Trophoblast cell (in vitro differentiated cells and primary cell): ENCODE measurements around the gene LPP.

ENCODE experiments used
- DNase-seq, 2 donors: peaks; one replicate each; pipeline ENCODE4 v3.0.0-alpha.2; 2016
- H2AFZ ChIP-seq: 2 replicates; pipeline ENCODE4 v1.6.1; 2013; ENCODE audit warnings: low read length, moderate library complexity, mild to moderate bottlenecking; ENCODE audit not compliant: insufficient read depth, poor library complexity
- H2AK5ac ChIP-seq: 2 replicates; pipeline ENCODE4 v1.6.1; 2013; ENCODE audit warnings: mild to moderate bottlenecking, low read length
- H2BK120ac ChIP-seq: 2 replicates; pipeline ENCODE4 v1.6.1; 2013; ENCODE audit warnings: low read length, mild to moderate bottlenecking, moderate library complexity; ENCODE audit not compliant: insufficient read depth, poor library complexity
- H2BK12ac ChIP-seq: 2 replicates; pipeline ENCODE4 v1.6.1; 2013; ENCODE audit warnings: mild to moderate bottlenecking, low read length, moderate library complexity
- H2BK5ac ChIP-seq: 2 replicates; pipeline ENCODE4 v1.6.1; 2013; ENCODE audit warnings: low read length, low read depth, moderate library complexity, mild to moderate bottlenecking; ENCODE audit not compliant: poor library complexity
- H3K14ac ChIP-seq: 2 replicates; pipeline ENCODE4 v1.6.1; 2013; ENCODE audit warnings: mild to moderate bottlenecking, low read length
- H3K18ac ChIP-seq: 2 replicates; pipeline ENCODE4 v1.6.1; 2013; ENCODE audit warnings: mild to moderate bottlenecking, low read length
- H3K23ac ChIP-seq: 2 replicates; pipeline ENCODE4 v1.6.1; 2013; ENCODE audit warnings: low read length
- H3K27ac ChIP-seq: 2 replicates; pipeline ENCODE4 v1.5.1; 2013; ENCODE audit warnings: low read depth, mild to moderate bottlenecking, inconsistent platforms, low read length, moderate library complexity
- H3K27me3 ChIP-seq: 2 replicates; pipeline ENCODE4 v1.6.1; 2013; ENCODE audit warnings: inconsistent platforms, mild to moderate bottlenecking, low read length, moderate library complexity; ENCODE audit not compliant: insufficient read depth
- H3K36me3 ChIP-seq, 2 experiments: 1 replicate in 1 of 2; 2 replicates in 1 of 2; pipeline ENCODE4 v1.6.1; 2013; ENCODE audit warnings: low read length in 2 of 2, mild to moderate bottlenecking in 2 of 2, moderate library complexity in 1 of 2; ENCODE audit not compliant: insufficient read depth in 2 of 2, control insufficient read depth in 1 of 2
- H3K4ac ChIP-seq: 2 replicates; pipeline ENCODE4 v1.6.1; 2013; ENCODE audit warnings: low read depth, mild to moderate bottlenecking, low read length, moderate library complexity
- H3K4me1 ChIP-seq, 2 experiments: 1 replicate in 1 of 2; 2 replicates in 1 of 2; pipeline ENCODE4 v1.6.1; 2013; ENCODE audit warnings: low read length in 2 of 2, mild to moderate bottlenecking in 2 of 2, moderate library complexity in 1 of 2; ENCODE audit not compliant: insufficient read depth in 2 of 2, control insufficient read depth in 1 of 2
- H3K4me2 ChIP-seq: 2 replicates; pipeline ENCODE4 v1.6.1; 2013; ENCODE audit warnings: inconsistent platforms, mild to moderate bottlenecking, low read length, moderate library complexity
- H3K4me3 ChIP-seq: 2 replicates; pipeline ENCODE4 v1.5.1; 2013; ENCODE audit warnings: mild to moderate bottlenecking, low read depth, low read length, inconsistent platforms
- H3K79me1 ChIP-seq: one replicate; pipeline ENCODE4 v1.6.1; 2013; ENCODE audit warnings: low read length
- H3K79me2 ChIP-seq: 2 replicates; pipeline ENCODE4 v1.6.1; 2013; ENCODE audit warnings: low read length, mild to moderate bottlenecking; ENCODE audit not compliant: control insufficient read depth, insufficient read depth, poor library complexity
- H3K9ac ChIP-seq: 2 replicates; pipeline ENCODE4 v1.6.1; 2013; ENCODE audit warnings: mild to moderate bottlenecking, low read length
- H3K9me3 ChIP-seq: 2 replicates; pipeline ENCODE4 v1.6.1; 2013; ENCODE audit warnings: low read depth, mild to moderate bottlenecking, control low read depth, inconsistent platforms, low read length; ENCODE audit not compliant: insufficient read depth
- H4K12ac ChIP-seq: 2 replicates; pipeline ENCODE4 v1.6.1; 2013; ENCODE audit warnings: low read depth, mild to moderate bottlenecking, low read length, moderate library complexity
- H4K8ac ChIP-seq: 2 replicates; pipeline ENCODE4 v1.6.1; 2013; ENCODE audit warnings: low read depth, mild to moderate bottlenecking, low read length, moderate library complexity
- H4K91ac ChIP-seq: one replicate; pipeline ENCODE4 v1.6.1; 2013; ENCODE audit warnings: low read depth, mild to moderate bottlenecking, low read length, moderate library complexity
- WGBS: extraction: QIAGEN DNeasy Blood & Tissue Kit; methylation state at CpG from one replicate; pipeline ENCODE4 v1.1.7; 2013; ENCODE audit warnings: missing lambda C conversion rate; ENCODE audit not compliant: insufficient read length, insufficient coverage; ENCODE audit errors: extremely low coverage; 5-methylcytosine and 5-hydroxymethylcytosine counted together

Gene LPP

DNA sequence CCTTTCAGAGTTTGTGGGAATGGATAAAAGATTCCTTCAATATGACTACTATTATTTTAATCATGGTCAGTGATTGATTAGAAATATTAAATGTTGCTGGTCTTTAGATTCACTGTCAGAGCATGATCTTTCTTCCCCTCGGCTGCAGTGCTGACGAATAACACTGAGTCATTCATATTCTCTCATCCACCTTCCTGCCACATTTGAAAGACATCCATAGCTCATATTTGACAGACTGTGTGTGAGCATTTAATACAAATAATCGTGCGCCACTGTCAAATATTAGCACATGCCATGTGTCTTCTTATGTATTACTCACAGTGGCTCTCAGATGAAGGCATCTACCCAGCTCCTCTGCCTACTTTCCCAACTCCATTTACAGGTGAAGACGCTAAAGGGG is 541.3 kb downstream of the LPP start:
- H4K91ac ChIP-seq = no peak overlapping the region
- H4K8ac ChIP-seq = no peak overlapping the region
- no peak overlapping the region for H3K18ac ChIP-seq
- H3K27me3 ChIP-seq = no peaks in the 10 kb centered on the region
- no peak overlapping the region for H3K9ac ChIP-seq
- no peak overlapping the region for H3K23ac ChIP-seq
- H3K9me3 ChIP-seq = no peaks in the 10 kb centered on the region
- H3K4me2 ChIP-seq = no peak overlapping the region
- no CpG with 5 or more reads among the region's 5 CpGs for WGBS
- no peaks in the 10 kb centered on the region for H3K36me3 ChIP-seq
- no peak overlapping the region for H3K4ac ChIP-seq
- no peaks in the 10 kb centered on the region for H3K79me1 ChIP-seq
- peaks cover 0 to 3% of the 10 kb centered on the region in 2 experiments for H3K4me1 ChIP-seq
- no peak overlapping the region for H2AFZ ChIP-seq
- DNase-seq = no peak
- H3K4me3 ChIP-seq = no peak overlapping the region
- no peak overlapping the region for H2BK120ac ChIP-seq
- H2BK5ac ChIP-seq = no peak overlapping the region
- no peaks in the 10 kb centered on the region for H3K79me2 ChIP-seq
- no peak overlapping the region for H3K27ac ChIP-seq
- H4K12ac ChIP-seq = no peak overlapping the region
- H3K14ac ChIP-seq = no peak overlapping the region
- no peak overlapping the region for H2BK12ac ChIP-seq
- no peak overlapping the region for H2AK5ac ChIP-seq

DNA sequence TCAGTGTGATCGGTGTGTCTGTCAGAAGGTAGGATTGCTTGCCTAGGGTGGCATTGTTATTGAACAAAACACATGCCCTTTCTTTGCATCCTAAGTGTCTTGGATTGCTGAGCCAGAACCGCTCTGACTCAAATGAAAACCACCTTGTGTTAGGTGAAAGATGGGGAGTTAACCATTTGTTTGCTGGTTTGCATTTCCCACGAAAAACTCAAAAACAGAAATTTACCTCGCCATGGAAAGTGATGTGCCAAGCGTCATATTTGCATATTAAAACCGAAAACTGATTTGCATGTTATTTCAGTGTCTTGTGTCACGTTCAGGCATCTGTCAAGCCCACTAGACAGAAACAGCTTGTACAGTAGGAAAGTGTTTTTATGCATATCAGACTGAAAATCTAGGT is 543.2 kb downstream of the LPP start:
- Histone ChIP-seq H3K14ac (no peak overlapping the region), H3K23ac (no peak overlapping the region), H4K91ac (no peak overlapping the region), H4K8ac (no peak overlapping the region), H3K18ac (no peak overlapping the region), H2BK120ac (no peak overlapping the region), H3K4ac (no peak overlapping the region), H4K12ac (no peak overlapping the region), H2AK5ac (no peak overlapping the region), H3K36me3 (no peaks in the 10 kb centered on the region), H3K79me2 (no peaks in the 10 kb centered on the region), H3K27me3 (no peaks in the 10 kb centered on the region), H3K79me1 (no peaks in the 10 kb centered on the region), H3K9me3 (no peaks in the 10 kb centered on the region), H3K4me1 (peaks cover 0 to 3% of the 10 kb centered on the region in 2 experiments), H2BK12ac (no peak overlapping the region), H3K27ac (no peak overlapping the region), H2AFZ (no peak overlapping the region), H2BK5ac (no peak overlapping the region), H3K4me2 (no peak overlapping the region), H3K4me3 (no peak overlapping the region), H3K9ac (no peak overlapping the region)
- WGBS = no CpG with 5 or more reads among the region's 7 CpGs
- no peak for DNase-seq

DNA sequence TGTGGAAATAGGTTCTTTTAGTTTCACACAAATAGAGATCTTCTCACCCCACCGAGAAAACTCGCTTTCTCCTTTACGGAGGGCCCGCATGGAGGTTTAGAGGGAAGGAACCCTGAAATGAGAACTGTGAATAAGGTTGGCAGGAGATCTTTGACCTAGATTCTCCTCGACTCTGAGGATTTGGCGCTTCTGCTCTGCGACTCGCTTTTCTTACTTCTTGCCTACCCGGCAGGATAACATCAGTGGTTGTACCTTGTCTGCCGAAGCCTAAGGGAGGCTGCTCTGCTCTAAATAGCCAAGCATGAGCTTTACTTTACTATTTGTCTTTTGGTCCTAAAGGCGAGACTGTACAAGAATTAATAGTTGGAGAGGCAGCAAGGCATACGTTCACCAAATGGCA is 544.5 kb downstream of the LPP start:
- Histone ChIP-seq H3K18ac (no peak overlapping the region), H3K9me3 (no peaks in the 10 kb centered on the region), H2BK120ac (no peak overlapping the region), H3K27me3 (no peaks in the 10 kb centered on the region), H4K12ac (no peak overlapping the region), H3K27ac (no peak overlapping the region), H3K4ac (no peak overlapping the region), H3K9ac (no peak overlapping the region), H3K36me3 (no peaks in the 10 kb centered on the region), H3K79me2 (no peaks in the 10 kb centered on the region), H2BK12ac (no peak overlapping the region), H4K91ac (no peak overlapping the region), H4K8ac (no peak overlapping the region), H3K4me1 (peaks cover 0 to 3% of the 10 kb centered on the region in 2 experiments), H3K14ac (no peak overlapping the region), H3K4me2 (no peak overlapping the region), H3K79me1 (no peaks in the 10 kb centered on the region), H2BK5ac (no peak overlapping the region), H3K23ac (no peak overlapping the region), H2AFZ (no peak overlapping the region), H2AK5ac (no peak overlapping the region), H3K4me3 (no peak overlapping the region)
- WGBS = no CpG with 5 or more reads among the region's 12 CpGs
- no peak for DNase-seq

DNA sequence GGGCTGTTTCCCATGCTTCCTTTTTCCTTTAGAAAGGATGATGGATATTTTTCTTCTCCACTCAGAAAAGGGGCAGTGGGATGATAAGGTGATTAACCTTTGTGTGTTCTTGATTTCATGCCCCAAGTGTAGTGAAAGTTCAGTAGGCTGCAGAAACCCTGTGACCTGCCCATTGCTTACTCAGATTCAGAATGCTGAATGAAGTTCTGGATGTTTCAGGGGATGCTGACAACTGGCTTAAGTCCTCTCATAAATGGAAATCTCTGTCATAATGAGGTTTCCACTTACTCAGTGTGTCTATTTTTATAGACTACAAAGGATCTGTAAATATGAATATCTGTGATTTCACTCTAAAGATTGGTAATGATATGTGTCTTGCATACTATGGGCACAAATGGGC is 546.5 kb downstream of the LPP start:
- Histone ChIP-seq H3K4me2 (no peak overlapping the region), H3K79me1 (no peaks in the 10 kb centered on the region), H3K18ac (no peak overlapping the region), H2BK5ac (no peak overlapping the region), H3K4me1 (peaks cover 0 to 3% of the 10 kb centered on the region in 2 experiments), H4K91ac (no peak overlapping the region), H2AK5ac (no peak overlapping the region), H4K12ac (no peak overlapping the region), H3K9me3 (no peaks in the 10 kb centered on the region), H2AFZ (no peak overlapping the region), H3K36me3 (no peaks in the 10 kb centered on the region), H3K14ac (no peak overlapping the region), H2BK120ac (no peak overlapping the region), H3K4ac (no peak overlapping the region), H3K27me3 (no peaks in the 10 kb centered on the region), H2BK12ac (no peak overlapping the region), H3K4me3 (no peak overlapping the region), H3K9ac (no peak overlapping the region), H3K23ac (no peak overlapping the region), H3K27ac (no peak overlapping the region), H4K8ac (no peak overlapping the region), H3K79me2 (no peaks in the 10 kb centered on the region)
- DNase-seq = no peak

DNA sequence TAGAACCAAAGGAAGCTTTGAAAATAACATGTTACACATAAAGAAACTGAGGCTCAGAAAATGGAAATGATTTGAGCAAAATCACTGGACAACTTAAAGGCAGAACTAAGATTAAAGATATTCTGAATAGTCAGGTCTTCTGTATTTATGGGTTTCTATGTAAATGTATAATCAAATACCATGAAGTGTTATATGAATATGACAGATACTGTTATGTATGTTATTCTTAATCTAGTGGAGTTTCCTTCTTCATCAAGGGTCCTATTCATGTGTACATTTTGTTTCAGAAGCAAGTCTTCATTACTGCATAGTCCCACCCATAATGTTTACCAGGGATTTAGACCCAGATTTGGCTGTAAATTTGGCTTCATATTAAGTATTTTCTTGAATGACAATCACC is 547.0 kb downstream of the LPP start:
- Histone ChIP-seq H3K14ac (no peak overlapping the region), H4K12ac (no peak overlapping the region), H3K27ac (no peak overlapping the region), H3K9me3 (no peaks in the 10 kb centered on the region), H3K79me1 (no peaks in the 10 kb centered on the region), H3K36me3 (no peaks in the 10 kb centered on the region), H3K4me2 (no peak overlapping the region), H2BK120ac (no peak overlapping the region), H4K91ac (no peak overlapping the region), H3K4me3 (no peak overlapping the region), H3K79me2 (no peaks in the 10 kb centered on the region), H4K8ac (no peak overlapping the region), H3K27me3 (no peaks in the 10 kb centered on the region), H3K4me1 (peaks cover 0 to 3% of the 10 kb centered on the region in 2 experiments), H3K18ac (no peak overlapping the region), H2BK5ac (no peak overlapping the region), H2AFZ (no peak overlapping the region), H2AK5ac (no peak overlapping the region), H3K9ac (no peak overlapping the region), H2BK12ac (no peak overlapping the region), H3K4ac (no peak overlapping the region), H3K23ac (no peak overlapping the region)
- no peak for DNase-seq
